Loucy (cell line): ENCODE results near the gene PHIP.

Experiments used
- H2AFZ ChIP-seq: fragments of 200-600 bp; sonication (generic); 2 replicates; pipeline ENCODE4 v1.6.0; 2016; ENCODE audit warnings: antibody characterized with exemption, mild to moderate bottlenecking, low read length, moderate library complexity
- H3F3A ChIP-seq: fragments of 200-600 bp; 2 replicates; pipeline ENCODE4 v1.6.0; 2016; ENCODE audit warnings: antibody characterized with exemption, low read depth, mild to moderate bottlenecking
- H3K27me3 ChIP-seq: fragments of 200-600 bp; sonication (generic); 2 replicates; pipeline ENCODE4 v1.6.1; 2014; ENCODE audit warnings: low read length, mild to moderate bottlenecking; ENCODE audit not compliant: insufficient read depth, poor library complexity, severe bottlenecking
- H3K36me3 ChIP-seq: fragments of 200-600 bp; sonication (generic); 2 replicates; pipeline ENCODE4 v1.6.1; 2016; ENCODE audit warnings: low read length; ENCODE audit not compliant: insufficient read depth
- H3K4me1 ChIP-seq: fragments of 200-600 bp; sonication (generic); 2 replicates; pipeline ENCODE4 v1.5.1; 2014; ENCODE audit warnings: low read length, mild to moderate bottlenecking; ENCODE audit not compliant: insufficient read depth, poor library complexity, severe bottlenecking
- H3K4me2 ChIP-seq: fragments of 200-600 bp; sonication (generic); 2 replicates; pipeline ENCODE4 v1.6.0; 2014; ENCODE audit warnings: antibody characterized with exemption, low read length, low read depth, mild to moderate bottlenecking; ENCODE audit not compliant: poor library complexity, severe bottlenecking
- H3K4me3 ChIP-seq: fragments of 200-600 bp; sonication (generic); 2 replicates; pipeline ENCODE4 v1.5.1; 2014; ENCODE audit warnings: low read length, mild to moderate bottlenecking, mixed read lengths; ENCODE audit not compliant: poor library complexity, severe bottlenecking
- H3K79me2 ChIP-seq: fragments of 200-600 bp; sonication (generic); 2 replicates; pipeline ENCODE4 v1.6.1; 2014; ENCODE audit warnings: low read length; ENCODE audit not compliant: insufficient read depth
- H3K9ac ChIP-seq: fragments of 200-600 bp; sonication (generic); 2 replicates; pipeline ENCODE4 v1.6.0; 2014; ENCODE audit warnings: mild to moderate bottlenecking, low read depth, low read length, moderate library complexity; ENCODE audit not compliant: poor library complexity, severe bottlenecking
- H3K9me2 ChIP-seq: fragments of 200-600 bp; sonication (generic); replicated peaks from 2 replicates; pipeline ENCODE4 v1.6.1; 2016; ENCODE audit warnings: low read depth, low read length, mixed read lengths
- H3K9me3 ChIP-seq: fragments of 200-600 bp; sonication (generic); 2 replicates; pipeline ENCODE4 v1.6.1; 2014; ENCODE audit warnings: mild to moderate bottlenecking, antibody characterized with exemption, low read length, low read depth; ENCODE audit not compliant: insufficient read depth
- H4K20me1 ChIP-seq: fragments of 200-600 bp; sonication (generic); 2 replicates; pipeline ENCODE4 v1.6.0; 2014; ENCODE audit warnings: antibody characterized with exemption, low read length, mild to moderate bottlenecking; ENCODE audit not compliant: insufficient read depth, poor library complexity, severe bottlenecking
- CTCF ChIP-seq: fragments of 200-600 bp; sonication (generic); conservative IDR thresholded peaks from 2 replicates; pipeline ENCODE4 v1.5.1; 2014; ENCODE audit warnings: mild to moderate bottlenecking, antibody characterized with exemption, low read length
- EZH2phosphoT487 ChIP-seq: fragments of 200-600 bp; IDR thresholded peaks from 2 replicates; pipeline ENCODE4 v1.6.1; 2018; ENCODE audit warnings: antibody characterized with exemption, mild to moderate bottlenecking, moderate library complexity, borderline replicate concordance

PHIP gene

GRCh38 chr6:79101164-79101563, 23.1 kb upstream of the PHIP start:
- no peaks in the 10 kb centered on the region for H3K9me3 ChIP-seq
- H3K36me3 ChIP-seq: no peaks in the 10 kb centered on the region
- H3K9ac ChIP-seq: no peak overlapping the region
- no peaks in the 10 kb centered on the region for H4K20me1 ChIP-seq
- no peaks in the 10 kb centered on the region for H3K27me3 ChIP-seq
- no peaks in the 10 kb centered on the region for H3K9me2 ChIP-seq
- TF ChIP-seq CTCF (no peak), EZH2phosphoT487 (no peak)
- no peak overlapping the region for H3K4me2 ChIP-seq
- no peaks in the 10 kb centered on the region for H3K79me2 ChIP-seq
- no peaks in the 10 kb centered on the region for H3K4me1 ChIP-seq
- no peak overlapping the region for H3K4me3 ChIP-seq
- no peak overlapping the region for H2AFZ ChIP-seq
- no peaks in the 10 kb centered on the region for H3F3A ChIP-seq

GRCh38 chr6:79100304-79100703, 22.2 kb upstream of the PHIP start:
- Histone ChIP-seq H3F3A (no peaks in the 10 kb centered on the region), H3K4me2 (no peak overlapping the region), H3K9me2 (no peaks in the 10 kb centered on the region), H3K79me2 (no peaks in the 10 kb centered on the region), H3K9ac (no peak overlapping the region), H3K9me3 (no peaks in the 10 kb centered on the region), H3K36me3 (no peaks in the 10 kb centered on the region), H4K20me1 (no peaks in the 10 kb centered on the region), H3K27me3 (no peaks in the 10 kb centered on the region), H3K4me1 (no peaks in the 10 kb centered on the region), H2AFZ (no peak overlapping the region), H3K4me3 (no peak overlapping the region)
- TF ChIP-seq CTCF: no peak
- TF ChIP-seq EZH2phosphoT487: no peak

- no peaks in the 10 kb centered on the region for H3K27me3 ChIP-seq
- H3K4me2 ChIP-seq: no peak overlapping the region
- H3K4me1 ChIP-seq: no peaks in the 10 kb centered on the region
- H3F3A ChIP-seq: no peaks in the 10 kb centered on the region
- no peaks in the 10 kb centered on the region for H3K79me2 ChIP-seq
- no peak overlapping the region for H2AFZ ChIP-seq
- H3K9ac ChIP-seq: no peak overlapping the region
- no peak overlapping the region for H3K4me3 ChIP-seq
- H3K9me3 ChIP-seq: no peaks in the 10 kb centered on the region
- no peak for TF ChIP-seq EZH2phosphoT487
- TF ChIP-seq CTCF: no peak
- no peaks in the 10 kb centered on the region for H3K9me2 ChIP-seq
- no peaks in the 10 kb centered on the region for H4K20me1 ChIP-seq
- no peaks in the 10 kb centered on the region for H3K36me3 ChIP-seq
Measured at GRCh38 chr6:79094938-79095337, 16.9 kb upstream of the PHIP start.
